Fibroblast of gingiva (primary cell): ENCODE measurements around the gene IGF1R.
A peak's percentile ranks its signal among the peaks of the same experiment; 100 is the strongest.
"Not testable (repeated sequence)": the region's sequence is repeated elsewhere in the genome, so short reads cannot be mapped to it uniquely, and the experiment has no call there.

Experiments
- DNase-seq: peaks from one replicate; pipeline ENCODE4 v3.0.0-alpha.2; 2011; ENCODE audit warnings: low read depth

Gene IGF1R

GRCh38 chr15:98647774-98648653 is at the start of gene IGF1R:
IGF1R (plus strand) TSS chr15:98648539; CDS start chr15:98649582, 1,043 bp downstream.
- DNase-seq, result peak; percentile 91

- peak; percentile 74 for DNase-seq
Measured at GRCh38 chr15:98599909-98600691, 48.2 kb upstream of the IGF1R start.

- no peak for DNase-seq
Measured at GRCh38 chr15:98604983-98605382, 43.4 kb upstream of the IGF1R start.

GRCh38 chr15:98609144-98609852 is 39.0 kb upstream of the IGF1R start:
- DNase-seq, result no peak

GRCh38 chr15:98610991-98611390 is 37.3 kb upstream of the IGF1R start:
- DNase-seq, result no peak

- no peak for DNase-seq
Measured at GRCh38 chr15:98611808-98612207, 36.5 kb upstream of the IGF1R start.

- DNase-seq, result no peak
Measured at GRCh38 chr15:98612490-98613110, 35.7 kb upstream of the IGF1R start.

- no peak for DNase-seq
Measured at GRCh38 chr15:98614681-98615080, 33.7 kb upstream of the IGF1R start.

GRCh38 chr15:98616397-98616796 is 31.9 kb upstream of the IGF1R start:
- no peak for DNase-seq

- no peak for DNase-seq
Measured at GRCh38 chr15:98617328-98617980, 30.9 kb upstream of the IGF1R start.

GRCh38 chr15:98618576-98618975 is 29.8 kb upstream of the IGF1R start:
- DNase-seq, result not testable (repeated sequence)

GRCh38 chr15:98620020-98620419 is 28.3 kb upstream of the IGF1R start:
- no peak for DNase-seq

- no peak for DNase-seq
Measured at GRCh38 chr15:98621021-98621420, 27.3 kb upstream of the IGF1R start.

GRCh38 chr15:98625614-98626013 is 22.7 kb upstream of the IGF1R start:
- no peak for DNase-seq

- no peak for DNase-seq
Measured at GRCh38 chr15:98626153-98626552, 22.2 kb upstream of the IGF1R start.

- DNase-seq, result peak; percentile 11
Measured at GRCh38 chr15:98628216-98628615, 20.1 kb upstream of the IGF1R start.

- no peak for DNase-seq
Measured at GRCh38 chr15:98635848-98636247, 12.5 kb upstream of the IGF1R start.

GRCh38 chr15:98643115-98643514 is 5.2 kb upstream of the IGF1R start:
- no peak for DNase-seq

GRCh38 chr15:98646546-98647025 is 1.8 kb upstream of the IGF1R start:
- no peak for DNase-seq

GRCh38 chr15:98647026-98647773 is 1.1 kb upstream of the IGF1R start:
- peak; percentile 23 for DNase-seq
